Prostate gland (tissue), 2 donors: Measurements from ENCODE around the gene SLC27A1.

Experiments
- POLR2A ChIP-seq: fragments of 450-650 bp; IDR thresholded peaks from one replicate; pipeline ENCODE4 v1.6.1; 2016; ENCODE audit warnings: antibody characterized with exemption, mild to moderate bottlenecking
- POLR2AphosphoS5 ChIP-seq: sonication (generic); formaldehyde crosslinking; IDR thresholded peaks from one replicate; pipeline ENCODE4 v1.6.1; 2017; ENCODE audit warnings: antibody characterized with exemption
- TF ChIP-seq, protein P1 (sequence below), 4 experiments: fragments of 200-600 bp in 2 of 4; fragments of 450-650 bp in 2 of 4; sonication (generic) in 2 of 4; IDR thresholded peaks; 1 replicate in 3 of 4; 2 replicates in 1 of 4; pipeline ENCODE4 v1.5.1; 2016 to 2019; ENCODE audit warnings: antibody characterized with exemption in 4 of 4, mild to moderate bottlenecking in 2 of 4, moderate library complexity in 2 of 4

DNA sequence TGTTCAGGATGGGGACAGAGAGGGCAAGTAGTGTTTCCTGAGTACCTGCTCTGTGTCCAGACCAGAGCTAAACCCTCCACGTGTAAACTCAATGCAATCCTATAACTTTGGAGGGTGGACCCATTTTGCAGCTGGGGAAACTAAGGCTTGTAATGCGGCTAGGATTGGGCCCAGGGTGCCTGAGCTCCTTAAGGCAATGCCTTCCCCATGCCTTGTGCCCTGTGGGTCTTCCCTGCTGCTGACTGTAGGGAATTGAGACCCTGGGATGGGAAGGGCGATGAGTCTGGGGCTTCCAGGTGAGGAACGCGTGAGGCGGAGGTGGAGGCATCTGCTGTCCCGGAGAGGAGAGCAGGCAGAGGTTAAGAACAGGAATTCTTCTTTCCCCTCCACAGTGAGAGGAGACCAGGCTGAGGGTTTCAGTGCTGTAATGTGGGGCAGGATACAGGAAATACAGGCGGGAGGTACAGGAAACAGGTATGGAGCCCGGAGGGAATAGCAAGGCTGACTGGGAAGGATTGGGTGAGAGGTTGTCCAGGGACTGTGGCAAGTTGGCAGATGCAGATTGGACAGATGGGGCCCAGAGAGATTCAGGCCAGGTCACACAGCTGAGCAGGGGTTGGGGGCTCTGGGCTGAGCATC is 19.2 kb downstream of the SLC27A1 start:
- TF ChIP-seq, protein P1, sequence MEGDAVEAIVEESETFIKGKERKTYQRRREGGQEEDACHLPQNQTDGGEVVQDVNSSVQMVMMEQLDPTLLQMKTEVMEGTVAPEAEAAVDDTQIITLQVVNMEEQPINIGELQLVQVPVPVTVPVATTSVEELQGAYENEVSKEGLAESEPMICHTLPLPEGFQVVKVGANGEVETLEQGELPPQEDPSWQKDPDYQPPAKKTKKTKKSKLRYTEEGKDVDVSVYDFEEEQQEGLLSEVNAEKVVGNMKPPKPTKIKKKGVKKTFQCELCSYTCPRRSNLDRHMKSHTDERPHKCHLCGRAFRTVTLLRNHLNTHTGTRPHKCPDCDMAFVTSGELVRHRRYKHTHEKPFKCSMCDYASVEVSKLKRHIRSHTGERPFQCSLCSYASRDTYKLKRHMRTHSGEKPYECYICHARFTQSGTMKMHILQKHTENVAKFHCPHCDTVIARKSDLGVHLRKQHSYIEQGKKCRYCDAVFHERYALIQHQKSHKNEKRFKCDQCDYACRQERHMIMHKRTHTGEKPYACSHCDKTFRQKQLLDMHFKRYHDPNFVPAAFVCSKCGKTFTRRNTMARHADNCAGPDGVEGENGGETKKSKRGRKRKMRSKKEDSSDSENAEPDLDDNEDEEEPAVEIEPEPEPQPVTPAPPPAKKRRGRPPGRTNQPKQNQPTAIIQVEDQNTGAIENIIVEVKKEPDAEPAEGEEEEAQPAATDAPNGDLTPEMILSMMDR (IDR thresholded peaks at IDR 0.05) = no peak
- TF ChIP-seq POLR2AphosphoS5 (no peak), POLR2A (no peak)
